ENCODE measurements around the gene SAMSN1. TPM values are rescaled to one million over a fixed set of nuclear protein-coding genes. Genes with fewer than 3 reads are reported as not detected.
"Not testable (repeated sequence)": the region's sequence is repeated elsewhere in the genome, so short reads cannot be mapped to it uniquely, and the experiment has no call there.

The SAMSN1 gene
- total RNA-seq, 1 experiment from 2014 or later, result 0.44 TPM

DNA sequence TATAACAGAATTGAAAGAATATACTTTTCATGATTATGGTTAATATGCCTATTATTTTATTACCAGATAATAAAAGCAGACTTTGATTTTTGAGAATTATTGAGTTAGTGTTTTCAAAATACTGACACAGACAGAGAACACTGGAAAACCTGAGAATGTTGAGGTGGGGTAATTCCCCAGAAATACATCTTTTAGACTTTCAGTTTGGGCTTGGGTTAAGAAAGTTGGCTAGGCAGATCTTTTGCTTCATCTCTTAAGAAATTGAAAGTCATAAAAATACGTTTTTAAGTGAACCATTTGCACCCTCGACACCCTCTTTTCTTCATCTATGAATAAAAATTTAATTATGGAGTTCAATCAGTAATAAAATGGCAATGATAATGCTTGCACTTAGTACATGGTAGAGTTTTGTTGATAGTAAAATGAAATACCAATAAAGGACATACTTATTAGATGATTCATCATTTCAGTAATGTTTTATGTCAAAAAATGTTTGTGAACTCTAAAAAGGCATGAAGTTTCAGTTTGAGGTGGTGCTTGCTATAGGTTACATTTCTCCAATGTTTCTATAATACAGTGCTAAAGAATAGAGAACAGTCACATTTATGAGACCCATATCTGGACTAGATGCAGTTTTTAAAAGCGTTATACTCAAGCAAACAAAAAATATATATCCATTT lies 1.9 kb upstream of the SAMSN1 start:
- Histone ChIP-seq H3K27me3 (ENCODE audit: control insufficient read depth, insufficient read depth, low read length) (no peaks in the 10 kb centered on the region), H3K4me1 (ENCODE audit: control insufficient read depth, insufficient read depth, low read length) (no peaks in the 10 kb centered on the region), H3K27ac (ENCODE audit: low read length) (no peak overlapping the region), H3K36me3 (ENCODE audit: control insufficient read depth, insufficient read depth, low read length) (no peaks in the 10 kb centered on the region), H3K9me3 (ENCODE audit: control insufficient read depth, insufficient read depth, low read depth, low read length) (no peaks in the 10 kb centered on the region), H3K4me3 (ENCODE audit: low read depth in 2 of 2, low read length in 2 of 2) (no peak overlapping the region)
- POLR2A ChIA-PET, result no interaction called here
- TF ChIP-seq CTCF (IDR thresholded peaks at IDR 0.05) (no peak), POLR2AphosphoS5 (IDR thresholded peaks at IDR 0.05; ENCODE audit: low read depth, low read length) (no peak), TCF7L2 (IDR thresholded peaks at IDR 0.05; ENCODE audit: low read depth, low read length) (no peak), SIN3A (IDR thresholded peaks at IDR 0.05; ENCODE audit: borderline replicate concordance, insufficient read depth, low read depth, low read length) (no peak)
- TF ChIP-seq, protein P1, sequence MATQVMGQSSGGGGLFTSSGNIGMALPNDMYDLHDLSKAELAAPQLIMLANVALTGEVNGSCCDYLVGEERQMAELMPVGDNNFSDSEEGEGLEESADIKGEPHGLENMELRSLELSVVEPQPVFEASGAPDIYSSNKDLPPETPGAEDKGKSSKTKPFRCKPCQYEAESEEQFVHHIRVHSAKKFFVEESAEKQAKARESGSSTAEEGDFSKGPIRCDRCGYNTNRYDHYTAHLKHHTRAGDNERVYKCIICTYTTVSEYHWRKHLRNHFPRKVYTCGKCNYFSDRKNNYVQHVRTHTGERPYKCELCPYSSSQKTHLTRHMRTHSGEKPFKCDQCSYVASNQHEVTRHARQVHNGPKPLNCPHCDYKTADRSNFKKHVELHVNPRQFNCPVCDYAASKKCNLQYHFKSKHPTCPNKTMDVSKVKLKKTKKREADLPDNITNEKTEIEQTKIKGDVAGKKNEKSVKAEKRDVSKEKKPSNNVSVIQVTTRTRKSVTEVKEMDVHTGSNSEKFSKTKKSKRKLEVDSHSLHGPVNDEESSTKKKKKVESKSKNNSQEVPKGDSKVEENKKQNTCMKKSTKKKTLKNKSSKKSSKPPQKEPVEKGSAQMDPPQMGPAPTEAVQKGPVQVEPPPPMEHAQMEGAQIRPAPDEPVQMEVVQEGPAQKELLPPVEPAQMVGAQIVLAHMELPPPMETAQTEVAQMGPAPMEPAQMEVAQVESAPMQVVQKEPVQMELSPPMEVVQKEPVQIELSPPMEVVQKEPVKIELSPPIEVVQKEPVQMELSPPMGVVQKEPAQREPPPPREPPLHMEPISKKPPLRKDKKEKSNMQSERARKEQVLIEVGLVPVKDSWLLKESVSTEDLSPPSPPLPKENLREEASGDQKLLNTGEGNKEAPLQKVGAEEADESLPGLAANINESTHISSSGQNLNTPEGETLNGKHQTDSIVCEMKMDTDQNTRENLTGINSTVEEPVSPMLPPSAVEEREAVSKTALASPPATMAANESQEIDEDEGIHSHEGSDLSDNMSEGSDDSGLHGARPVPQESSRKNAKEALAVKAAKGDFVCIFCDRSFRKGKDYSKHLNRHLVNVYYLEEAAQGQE (IDR thresholded peaks at IDR 0.05; ENCODE audit: insufficient read depth in 1 of 2, low read depth in 2 of 2, low read length in 1 of 2), result no peak
- in situ Hi-C loops (cut with HindIII; ENCODE audit: low pct_unique_long_range_greater_than_20kb, low sequenced_read_pairs), result no loop called here
- intact Hi-C loops (cut with micrococcal nuclease; ENCODE audit: unreplicated experiment), result no loop called here
- DNase-seq (ENCODE audit: low read depth, low spot score) (no peak), ATAC-seq (no peak)
- no TSS peak for BruUV-seq (replicated peaks)
- CTCF ChIA-PET, result no interaction called here

- H3K4me1 ChIP-seq (ENCODE audit: control insufficient read depth, insufficient read depth, low read length); H3K27me3 ChIP-seq (ENCODE audit: control insufficient read depth, insufficient read depth, low read length); H3K36me3 ChIP-seq (ENCODE audit: control insufficient read depth, insufficient read depth, low read length); intact Hi-C loops (cut with micrococcal nuclease; ENCODE audit: unreplicated experiment); H3K4me3 ChIP-seq (ENCODE audit: low read depth in 2 of 2, low read length in 2 of 2); BruUV-seq (replicated peaks); in situ Hi-C loops (cut with HindIII; ENCODE audit: low pct_unique_long_range_greater_than_20kb, low sequenced_read_pairs); DNase-seq (ENCODE audit: low read depth, low spot score); ATAC-seq; H3K9me3 ChIP-seq (ENCODE audit: control insufficient read depth, insufficient read depth, low read depth, low read length); H3K27ac ChIP-seq (ENCODE audit: low read length); CTCF ChIA-PET: not testable (repeated sequence)
- POLR2A ChIA-PET, result interaction anchor here (0.7 kb wide), 1 partner anchor 26 kb away, joined by 3 read pairs; no protein-coding TSS in a partner anchor
Measured at GRCh38 chr21:14546719-14547118, 604 bp upstream of the SAMSN1 start.

DNA sequence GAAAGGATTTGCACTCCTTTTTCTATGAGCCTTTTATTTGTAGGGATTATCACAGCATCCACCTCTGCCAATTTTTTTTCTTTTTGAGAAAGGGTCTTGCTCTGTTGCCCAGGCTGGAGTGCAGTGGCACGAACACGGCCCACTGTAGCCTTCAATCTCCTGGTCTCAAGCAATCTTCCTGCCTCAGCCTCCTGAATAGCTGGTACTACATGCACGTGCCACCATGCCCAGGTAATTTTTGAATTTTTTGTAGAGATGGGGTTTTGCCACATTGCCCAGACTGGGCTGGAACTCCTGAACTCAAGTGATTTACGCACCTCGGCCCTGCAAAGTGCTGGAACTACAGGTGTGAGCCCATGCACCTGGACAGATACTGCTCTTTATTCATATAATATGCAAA lies 2.1 kb downstream of the SAMSN1 start:
- intact Hi-C loops (cut with micrococcal nuclease; ENCODE audit: unreplicated experiment) (no loop called here), in situ Hi-C loops (cut with HindIII; ENCODE audit: low pct_unique_long_range_greater_than_20kb, low sequenced_read_pairs) (no loop called here)
- DNase-seq (ENCODE audit: low read depth, low spot score) (no peak), ATAC-seq (no peak)
- no peaks in the 10 kb centered on the region for H3K36me3 ChIP-seq (ENCODE audit: control insufficient read depth, insufficient read depth, low read length)
- H3K4me1 ChIP-seq (ENCODE audit: control insufficient read depth, insufficient read depth, low read length), result no peaks in the 10 kb centered on the region
- H3K27ac ChIP-seq (ENCODE audit: low read length), result no peak overlapping the region
- TF ChIP-seq POLR2AphosphoS5 (IDR thresholded peaks at IDR 0.05; ENCODE audit: low read depth, low read length), result no peak
- no peak for TF ChIP-seq CTCF (IDR thresholded peaks at IDR 0.05)
- TF ChIP-seq, protein P1 (IDR thresholded peaks at IDR 0.05; ENCODE audit: insufficient read depth in 1 of 2, low read depth in 2 of 2, low read length in 1 of 2), result no peak
- TF ChIP-seq SIN3A (IDR thresholded peaks at IDR 0.05; ENCODE audit: borderline replicate concordance, insufficient read depth, low read depth, low read length), result no peak
- no peak for TF ChIP-seq TCF7L2 (IDR thresholded peaks at IDR 0.05; ENCODE audit: low read depth, low read length)
- no peaks in the 10 kb centered on the region for H3K27me3 ChIP-seq (ENCODE audit: control insufficient read depth, insufficient read depth, low read length)
- H3K4me3 ChIP-seq (ENCODE audit: low read depth in 2 of 2, low read length in 2 of 2), result no peak overlapping the region
- BruUV-seq (replicated peaks), result no TSS peak
- CTCF ChIA-PET, result no interaction called here
- POLR2A ChIA-PET, result no interaction called here
- H3K9me3 ChIP-seq (ENCODE audit: control insufficient read depth, insufficient read depth, low read depth, low read length), result no peaks in the 10 kb centered on the region

Measured in Panc1 (cell line).